Chondrocyte (in vitro differentiated cells): ENCODE results near the gene HS2ST1. TPM values are rescaled to one million over a fixed set of nuclear protein-coding genes. Genes with fewer than 3 reads are reported as not detected.

Source experiments
- DNase-seq: peaks from one replicate; pipeline ENCODE4 v3.0.0; 2021; ENCODE audit warnings: mixed read lengths, low spot score
- H3K27ac Mint-ChIP-seq: one replicate; pipeline ENCODE4 v1.8.0; 2021; ENCODE audit warnings: mild to moderate bottlenecking, moderate library complexity, mixed read lengths; ENCODE audit not compliant: unreplicated experiment
- H3K27me3 Mint-ChIP-seq: 2 replicates; pipeline ENCODE4 v1.8.0; 2021; ENCODE audit warnings: low read depth, mixed read lengths
- H3K36me3 Mint-ChIP-seq: 2 replicates; pipeline ENCODE4 v1.8.0; 2021; ENCODE audit warnings: low read depth, mixed read lengths
- H3K4me1 Mint-ChIP-seq: 2 replicates; pipeline ENCODE4 v1.8.0; 2021; ENCODE audit warnings: low read depth, mild to moderate bottlenecking, mixed read lengths
- H3K4me3 Mint-ChIP-seq: one replicate; pipeline ENCODE4 v1.8.0; 2021; ENCODE audit warnings: mild to moderate bottlenecking, moderate library complexity, mixed read lengths; ENCODE audit not compliant: unreplicated experiment
- H3K9me3 Mint-ChIP-seq: 2 replicates; pipeline ENCODE4 v1.8.0; 2021; ENCODE audit warnings: low read depth, mixed read lengths
- total RNA-seq: library from RNA; stranded (reverse); gene quantifications from 3 replicates; pipeline ENCODE4 v1.2.1, GENCODE V29; 2021
- TF ChIP-seq, protein P1 (sequence below): fragments of 200-600 bp; sonication (generic); IDR thresholded peaks from 2 replicates; pipeline ENCODE4 v1.5.0; 2021; ENCODE audit warnings: antibody characterized with exemption, mild to moderate bottlenecking, moderate library complexity

The HS2ST1 gene
- total RNA-seq, 1 donor from 2014 or later: 26.7 TPM

DNA sequence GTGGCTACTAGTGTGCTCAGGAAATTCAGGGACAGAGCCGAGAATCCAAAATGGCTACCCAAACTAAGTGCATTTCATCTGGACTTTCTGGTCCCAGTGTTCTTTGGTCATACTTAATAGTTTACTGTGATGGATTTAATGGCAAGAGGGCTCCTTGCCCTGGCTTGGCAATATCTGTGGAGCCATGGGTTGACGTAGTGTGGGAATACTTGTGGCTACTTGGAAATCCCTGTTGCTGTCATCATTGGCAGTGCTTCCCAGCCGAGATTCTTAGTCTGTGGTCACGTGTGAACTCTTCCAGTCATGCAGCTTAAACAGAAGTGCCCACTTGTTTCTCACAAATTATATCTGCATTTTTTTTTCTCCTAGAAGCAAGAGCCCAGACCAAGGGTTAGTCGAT, 198.9 kb downstream of the HS2ST1 start:
- Mint-ChIP-seq H3K4me1 (peaks cover 20% of the 10 kb centered on the region), H3K27ac (no peak overlapping the region), H3K27me3 (no peaks in the 10 kb centered on the region), H3K36me3 (no peaks in the 10 kb centered on the region), H3K4me3 (no peak overlapping the region), H3K9me3 (no peaks in the 10 kb centered on the region)
- DNase-seq: no peak
- TF ChIP-seq, protein P1, sequence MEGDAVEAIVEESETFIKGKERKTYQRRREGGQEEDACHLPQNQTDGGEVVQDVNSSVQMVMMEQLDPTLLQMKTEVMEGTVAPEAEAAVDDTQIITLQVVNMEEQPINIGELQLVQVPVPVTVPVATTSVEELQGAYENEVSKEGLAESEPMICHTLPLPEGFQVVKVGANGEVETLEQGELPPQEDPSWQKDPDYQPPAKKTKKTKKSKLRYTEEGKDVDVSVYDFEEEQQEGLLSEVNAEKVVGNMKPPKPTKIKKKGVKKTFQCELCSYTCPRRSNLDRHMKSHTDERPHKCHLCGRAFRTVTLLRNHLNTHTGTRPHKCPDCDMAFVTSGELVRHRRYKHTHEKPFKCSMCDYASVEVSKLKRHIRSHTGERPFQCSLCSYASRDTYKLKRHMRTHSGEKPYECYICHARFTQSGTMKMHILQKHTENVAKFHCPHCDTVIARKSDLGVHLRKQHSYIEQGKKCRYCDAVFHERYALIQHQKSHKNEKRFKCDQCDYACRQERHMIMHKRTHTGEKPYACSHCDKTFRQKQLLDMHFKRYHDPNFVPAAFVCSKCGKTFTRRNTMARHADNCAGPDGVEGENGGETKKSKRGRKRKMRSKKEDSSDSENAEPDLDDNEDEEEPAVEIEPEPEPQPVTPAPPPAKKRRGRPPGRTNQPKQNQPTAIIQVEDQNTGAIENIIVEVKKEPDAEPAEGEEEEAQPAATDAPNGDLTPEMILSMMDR: no peak

DNA sequence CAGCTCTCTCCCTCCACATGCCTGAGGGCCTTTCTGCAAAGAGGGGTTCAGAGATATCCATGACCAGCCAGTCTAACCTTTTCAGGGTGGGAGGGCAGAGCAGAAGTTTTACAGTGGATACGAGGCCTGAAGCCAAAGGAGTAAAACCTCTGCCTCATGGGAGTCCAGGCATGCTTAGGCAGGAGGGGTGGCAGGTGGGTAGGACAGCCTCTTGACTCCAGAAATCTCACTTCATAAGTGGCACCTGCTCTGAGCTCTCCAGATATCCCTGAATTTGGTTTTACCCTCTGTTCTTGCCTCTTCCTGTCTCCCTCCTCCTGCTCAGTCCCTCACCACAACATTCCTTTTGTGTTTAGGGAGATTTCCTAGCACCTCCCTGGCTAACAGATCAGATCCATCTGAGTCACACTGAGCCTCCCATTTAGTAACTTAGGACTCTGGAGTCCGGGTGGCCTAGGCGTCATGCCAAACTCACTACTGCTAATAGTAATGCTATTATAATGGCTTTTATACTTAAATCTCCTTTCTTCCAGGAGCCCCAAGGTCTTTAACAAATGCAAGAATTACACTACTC, 201.0 kb downstream of the HS2ST1 start:
- no peak overlapping the region for H3K4me3 Mint-ChIP-seq
- H3K27ac Mint-ChIP-seq: no peak overlapping the region
- no peaks in the 10 kb centered on the region for H3K9me3 Mint-ChIP-seq
- no peaks in the 10 kb centered on the region for H3K27me3 Mint-ChIP-seq
- TF ChIP-seq, protein P1: no peak
- peaks cover 15% of the 10 kb centered on the region for H3K4me1 Mint-ChIP-seq
- H3K36me3 Mint-ChIP-seq: no peaks in the 10 kb centered on the region
- no peak for DNase-seq

DNA sequence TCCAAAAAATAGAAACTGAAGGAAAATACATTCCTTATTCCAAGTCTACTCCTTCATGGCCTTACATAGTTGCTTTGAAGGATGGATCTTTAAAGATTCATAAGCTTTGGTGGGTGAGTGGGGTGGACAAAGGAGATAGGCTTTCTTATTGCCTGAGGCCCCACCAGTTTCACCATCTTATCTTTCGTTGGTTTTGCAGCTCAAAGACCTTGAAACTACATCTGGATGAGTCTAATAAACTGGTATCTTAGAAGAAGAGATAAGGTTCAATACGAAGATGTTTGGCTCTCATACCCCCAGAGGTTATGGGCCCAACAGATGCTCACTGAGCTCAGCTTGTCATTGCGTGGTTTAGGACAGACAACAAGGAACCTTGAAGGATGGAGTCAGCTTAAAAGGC, 201.5 kb downstream of the HS2ST1 start:
- TF ChIP-seq, protein P1: no peak
- Mint-ChIP-seq H3K4me3 (no peak overlapping the region), H3K27ac (no peak overlapping the region), H3K27me3 (no peaks in the 10 kb centered on the region), H3K9me3 (no peaks in the 10 kb centered on the region), H3K36me3 (no peaks in the 10 kb centered on the region), H3K4me1 (peaks cover 15% of the 10 kb centered on the region)
- no peak for DNase-seq

DNA sequence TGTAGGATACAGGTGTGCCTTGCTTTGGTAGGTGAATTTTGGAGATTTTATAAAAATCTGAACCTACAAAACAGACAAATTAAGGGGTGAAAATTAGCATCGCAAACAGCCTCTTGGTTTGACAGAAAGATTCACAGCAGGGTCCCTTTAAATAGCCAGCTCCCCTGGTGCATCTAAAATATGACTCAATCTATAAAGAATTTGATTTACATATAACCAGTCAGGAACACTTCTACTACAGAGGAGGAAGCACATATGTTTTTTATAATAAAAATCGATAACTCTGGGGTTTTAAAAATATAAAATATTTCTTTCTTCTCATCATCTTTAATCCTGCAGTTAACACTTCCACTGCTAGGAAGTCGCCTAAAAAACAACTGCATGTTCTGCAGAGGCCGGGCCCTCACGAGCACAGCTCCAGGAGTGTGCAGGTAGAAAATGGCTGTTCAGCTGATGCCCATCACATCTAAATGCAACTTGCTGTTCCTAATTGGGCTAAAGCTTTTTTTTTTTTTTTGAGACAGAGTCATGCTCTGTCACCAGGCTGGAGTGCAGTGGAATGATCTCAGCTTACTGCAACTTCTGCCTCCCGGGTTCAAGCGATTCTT, 203.4 kb downstream of the HS2ST1 start:
- no peaks in the 10 kb centered on the region for H3K27me3 Mint-ChIP-seq
- H3K27ac Mint-ChIP-seq: no peak overlapping the region
- no peak for DNase-seq
- no peaks in the 10 kb centered on the region for H3K9me3 Mint-ChIP-seq
- TF ChIP-seq, protein P1: no peak
- H3K4me1 Mint-ChIP-seq: peaks cover 15% of the 10 kb centered on the region
- H3K4me3 Mint-ChIP-seq: no peak overlapping the region
- H3K36me3 Mint-ChIP-seq: no peaks in the 10 kb centered on the region

DNA sequence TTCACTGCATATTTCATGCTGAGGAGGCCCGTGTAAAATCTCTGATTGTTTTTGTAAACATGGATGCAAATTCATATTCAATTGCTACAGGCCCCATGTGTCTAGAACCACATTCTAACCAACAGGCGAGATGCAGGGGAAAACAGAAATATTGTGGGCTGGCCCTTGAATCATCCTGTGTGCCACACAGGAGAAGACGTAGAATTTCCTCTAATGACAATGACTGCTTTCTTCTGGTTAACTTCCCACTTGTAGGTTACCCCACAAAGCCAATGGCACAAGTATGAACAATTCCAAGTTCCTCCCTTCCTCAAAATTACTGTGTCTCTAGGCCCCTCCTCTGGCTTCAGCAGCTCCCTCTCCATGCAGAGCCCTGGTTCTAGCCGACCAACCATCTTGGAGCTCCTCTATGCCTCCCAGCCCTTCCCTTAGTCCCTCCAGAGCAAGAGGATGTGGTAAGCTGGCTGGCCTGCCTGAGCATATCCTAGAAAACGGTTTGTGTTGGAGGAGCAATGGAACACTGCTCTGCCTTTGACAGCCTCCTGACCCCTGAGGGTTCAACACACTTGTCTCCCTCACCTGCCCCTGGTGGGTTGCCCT, 205.2 kb downstream of the HS2ST1 start:
- H3K36me3 Mint-ChIP-seq: no peaks in the 10 kb centered on the region
- TF ChIP-seq, protein P1: no peak
- DNase-seq: no peak
- no peaks in the 10 kb centered on the region for H3K27me3 Mint-ChIP-seq
- H3K4me3 Mint-ChIP-seq: no peak overlapping the region
- no peaks in the 10 kb centered on the region for H3K9me3 Mint-ChIP-seq
- H3K4me1 Mint-ChIP-seq: peaks cover 15% of the 10 kb centered on the region
- no peak overlapping the region for H3K27ac Mint-ChIP-seq
